ENCODE results near the gene SLC9A3.

The SLC9A3 gene

DNA sequence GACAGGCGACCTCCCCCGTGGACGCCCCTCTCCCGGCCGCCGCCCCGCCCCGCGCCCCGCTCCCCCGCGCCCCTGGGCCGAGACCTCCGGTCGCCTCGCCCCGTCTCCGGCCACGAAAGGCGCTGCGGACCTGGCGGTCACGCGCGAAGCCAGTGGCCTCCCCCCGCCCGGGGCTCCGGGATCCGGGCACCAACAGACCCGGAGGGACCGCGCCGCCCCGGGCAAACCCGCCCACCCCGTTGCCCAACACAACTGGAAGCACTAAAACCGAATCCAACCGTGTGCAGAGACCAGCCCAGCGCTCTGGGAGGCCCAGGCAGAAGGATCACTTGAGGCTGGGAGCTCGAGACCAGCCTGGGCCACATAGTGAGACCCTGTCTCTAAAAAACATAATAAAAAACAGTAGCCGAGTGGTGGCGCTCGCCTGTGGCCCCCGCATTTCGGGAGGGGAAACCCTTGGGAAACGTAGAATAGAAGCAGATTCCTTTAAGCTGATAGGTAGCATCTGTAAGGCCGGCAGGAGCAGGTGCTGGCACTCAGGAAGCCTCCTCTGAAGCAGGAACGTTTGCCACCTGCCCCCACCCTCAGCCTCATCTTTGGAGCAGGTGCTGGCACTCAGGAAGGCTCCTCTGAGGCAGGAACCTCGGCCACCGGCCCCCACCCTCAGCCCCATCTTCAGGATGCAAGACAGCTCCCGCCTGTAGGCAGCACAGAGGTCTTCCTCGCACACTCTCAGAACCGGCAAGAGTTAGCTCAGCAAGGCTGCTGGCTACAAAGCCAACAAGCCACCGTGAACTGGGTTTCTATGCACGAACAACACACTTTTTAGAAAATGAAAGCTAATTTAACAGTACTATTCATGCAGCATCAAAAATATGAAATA, 4.6 kb upstream of the SLC9A3 start:
- DNase-seq (ENCODE audit: low spot score) (no peak), ATAC-seq (ENCODE audit: low read depth) (no peak)
- TF ChIP-seq, protein P1, sequence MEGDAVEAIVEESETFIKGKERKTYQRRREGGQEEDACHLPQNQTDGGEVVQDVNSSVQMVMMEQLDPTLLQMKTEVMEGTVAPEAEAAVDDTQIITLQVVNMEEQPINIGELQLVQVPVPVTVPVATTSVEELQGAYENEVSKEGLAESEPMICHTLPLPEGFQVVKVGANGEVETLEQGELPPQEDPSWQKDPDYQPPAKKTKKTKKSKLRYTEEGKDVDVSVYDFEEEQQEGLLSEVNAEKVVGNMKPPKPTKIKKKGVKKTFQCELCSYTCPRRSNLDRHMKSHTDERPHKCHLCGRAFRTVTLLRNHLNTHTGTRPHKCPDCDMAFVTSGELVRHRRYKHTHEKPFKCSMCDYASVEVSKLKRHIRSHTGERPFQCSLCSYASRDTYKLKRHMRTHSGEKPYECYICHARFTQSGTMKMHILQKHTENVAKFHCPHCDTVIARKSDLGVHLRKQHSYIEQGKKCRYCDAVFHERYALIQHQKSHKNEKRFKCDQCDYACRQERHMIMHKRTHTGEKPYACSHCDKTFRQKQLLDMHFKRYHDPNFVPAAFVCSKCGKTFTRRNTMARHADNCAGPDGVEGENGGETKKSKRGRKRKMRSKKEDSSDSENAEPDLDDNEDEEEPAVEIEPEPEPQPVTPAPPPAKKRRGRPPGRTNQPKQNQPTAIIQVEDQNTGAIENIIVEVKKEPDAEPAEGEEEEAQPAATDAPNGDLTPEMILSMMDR (IDR thresholded peaks at IDR 0.05; ENCODE audit: poor library complexity, severe bottlenecking): no peak
- Histone ChIP-seq H3K4me1 (ENCODE audit: insufficient read depth, poor library complexity, severe bottlenecking) (no peaks in the 10 kb centered on the region), H3K36me3 (ENCODE audit: low read depth) (no peaks in the 10 kb centered on the region), H3K27me3 (ENCODE audit: insufficient read depth, poor library complexity, severe bottlenecking) (peaks cover 87% of the 10 kb centered on the region), H3K9me3 (ENCODE audit: severe bottlenecking) (no peaks in the 10 kb centered on the region), H3K27ac (ENCODE audit: poor library complexity, severe bottlenecking) (no peak overlapping the region), H3K4me3 (ENCODE audit: severe bottlenecking) (no peak overlapping the region)

DNA sequence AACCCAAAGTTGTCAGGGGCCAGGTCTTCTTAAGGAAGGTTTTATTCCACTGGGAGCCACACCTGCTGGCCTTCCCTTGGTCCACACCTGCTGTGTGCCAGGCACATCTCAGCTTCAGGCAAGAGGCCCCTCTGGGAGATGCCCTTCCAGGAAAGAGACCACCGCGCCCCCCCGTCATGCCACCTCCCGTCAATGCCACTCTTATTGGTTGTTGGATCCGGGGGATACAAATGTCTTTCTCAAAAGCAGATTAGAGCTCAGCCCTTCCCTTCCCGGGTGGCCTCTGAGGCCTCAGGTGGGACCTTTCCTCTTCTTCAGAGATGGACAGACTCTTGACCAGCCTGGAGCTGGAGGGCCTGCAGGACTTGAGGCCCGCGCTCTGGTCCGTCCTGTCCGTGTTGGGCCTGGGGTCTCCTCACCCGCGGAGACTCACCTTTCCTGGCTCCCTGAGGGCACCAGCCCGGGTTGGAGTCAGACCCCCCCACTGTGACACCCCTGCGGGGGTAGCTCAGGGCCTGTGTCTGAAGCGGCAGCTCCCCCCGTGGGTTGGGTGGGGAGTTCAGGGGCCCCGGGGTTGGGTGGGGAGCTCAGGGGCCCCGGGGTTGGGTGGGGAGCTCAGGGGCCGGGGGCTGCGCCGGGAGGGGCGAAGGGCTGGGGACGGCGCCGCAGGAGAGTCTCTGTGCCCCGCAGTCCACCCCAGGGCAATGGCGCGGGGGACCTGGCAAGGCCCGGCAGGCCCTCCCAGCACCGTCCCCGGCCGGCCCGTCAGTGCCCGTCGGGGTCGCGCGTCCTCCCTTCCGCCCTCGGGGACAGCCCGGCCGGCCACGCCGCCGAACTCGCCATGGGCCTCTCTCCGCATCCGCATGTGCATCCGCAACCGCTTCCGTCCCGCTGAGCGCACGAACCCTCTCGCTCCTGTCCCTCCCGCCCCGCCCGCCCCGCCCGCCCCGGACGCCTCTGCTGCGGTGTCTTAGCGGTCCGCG, 3.7 kb upstream of the SLC9A3 start:
- no peak for ATAC-seq (ENCODE audit: low read depth)
- peaks cover 87% of the 10 kb centered on the region for H3K27me3 ChIP-seq (ENCODE audit: insufficient read depth, poor library complexity, severe bottlenecking)
- no peak for DNase-seq (ENCODE audit: low spot score)
- H3K9me3 ChIP-seq (ENCODE audit: severe bottlenecking): no peaks in the 10 kb centered on the region
- no peak overlapping the region for H3K27ac ChIP-seq (ENCODE audit: poor library complexity, severe bottlenecking)
- TF ChIP-seq, protein P1 (IDR thresholded peaks at IDR 0.05; ENCODE audit: poor library complexity, severe bottlenecking): no peak
- H3K4me3 ChIP-seq (ENCODE audit: severe bottlenecking): no peak overlapping the region
- no peaks in the 10 kb centered on the region for H3K4me1 ChIP-seq (ENCODE audit: insufficient read depth, poor library complexity, severe bottlenecking)
- H3K36me3 ChIP-seq (ENCODE audit: low read depth): no peaks in the 10 kb centered on the region

DNA sequence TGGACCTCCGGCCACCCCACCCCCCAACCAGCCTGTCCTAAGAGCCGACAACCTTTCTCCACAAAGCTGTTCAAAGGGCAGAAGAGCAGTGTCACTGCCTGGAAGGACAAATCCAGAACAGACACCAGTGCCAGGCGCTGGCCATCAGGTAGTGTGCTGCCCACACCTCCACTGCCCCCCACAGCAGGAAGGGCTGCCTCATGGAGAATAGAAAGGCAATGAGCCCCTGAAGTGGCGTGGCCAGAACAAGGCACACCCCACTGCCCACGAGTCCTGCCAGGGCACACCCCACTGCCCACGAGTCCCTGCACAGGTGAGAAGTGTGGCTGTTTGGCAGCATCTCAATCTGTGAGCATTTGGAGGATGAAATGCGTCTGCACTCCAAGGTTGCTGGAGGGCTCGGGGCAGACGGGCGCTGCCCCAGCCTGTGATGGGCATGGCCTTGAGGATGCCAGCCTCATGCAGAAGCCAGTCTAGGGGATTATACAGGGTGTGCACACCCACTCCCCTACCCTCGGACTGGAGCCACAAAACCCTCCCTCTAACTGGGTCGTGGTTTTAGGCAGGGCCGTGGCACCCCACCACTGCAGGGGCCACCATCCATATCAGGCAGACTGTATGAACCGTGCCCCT, 2.3 kb upstream of the SLC9A3 start:
- DNase-seq (ENCODE audit: low spot score): no peak
- Histone ChIP-seq H3K27ac (ENCODE audit: poor library complexity, severe bottlenecking) (no peak overlapping the region), H3K4me3 (ENCODE audit: severe bottlenecking) (no peak overlapping the region), H3K27me3 (ENCODE audit: insufficient read depth, poor library complexity, severe bottlenecking) (peaks cover 91% of the 10 kb centered on the region), H3K9me3 (ENCODE audit: severe bottlenecking) (no peaks in the 10 kb centered on the region), H3K4me1 (ENCODE audit: insufficient read depth, poor library complexity, severe bottlenecking) (no peaks in the 10 kb centered on the region), H3K36me3 (ENCODE audit: low read depth) (no peaks in the 10 kb centered on the region)
- TF ChIP-seq, protein P1 (IDR thresholded peaks at IDR 0.05; ENCODE audit: poor library complexity, severe bottlenecking): no peak
- no peak for ATAC-seq (ENCODE audit: low read depth)

DNA sequence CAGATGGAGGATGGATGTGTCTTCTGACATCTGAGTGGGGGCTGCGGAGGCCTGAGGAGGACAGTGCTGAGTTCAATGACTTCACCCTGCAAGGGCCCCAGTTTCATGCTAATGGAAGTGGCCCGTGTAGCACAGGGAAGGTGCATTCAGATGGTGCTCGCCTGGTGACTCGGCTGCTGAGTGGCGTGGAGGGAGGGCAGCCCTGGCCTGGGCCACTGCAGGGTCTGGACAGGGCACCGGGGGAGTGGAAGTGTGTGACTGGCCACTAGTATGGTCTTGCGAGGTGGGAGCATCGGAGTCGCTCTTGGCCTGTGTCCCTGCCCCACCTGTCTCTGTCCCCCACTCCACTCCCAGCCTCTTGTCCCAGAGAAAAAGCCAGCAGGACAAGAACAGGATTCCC, 1.7 kb upstream of the SLC9A3 start:
- Histone ChIP-seq H3K27ac (ENCODE audit: poor library complexity, severe bottlenecking) (no peak overlapping the region), H3K27me3 (ENCODE audit: insufficient read depth, poor library complexity, severe bottlenecking) (peaks cover 91% of the 10 kb centered on the region), H3K9me3 (ENCODE audit: severe bottlenecking) (no peaks in the 10 kb centered on the region), H3K4me3 (ENCODE audit: severe bottlenecking) (no peak overlapping the region), H3K4me1 (ENCODE audit: insufficient read depth, poor library complexity, severe bottlenecking) (no peaks in the 10 kb centered on the region), H3K36me3 (ENCODE audit: low read depth) (no peaks in the 10 kb centered on the region)
- TF ChIP-seq, protein P1 (IDR thresholded peaks at IDR 0.05; ENCODE audit: poor library complexity, severe bottlenecking): no peak
- DNase-seq (ENCODE audit: low spot score): no peak
- no peak for ATAC-seq (ENCODE audit: low read depth)
